ENCODE results near the gene SPATA31D3. TPM values are rescaled to one million over a fixed set of nuclear protein-coding genes. Genes with fewer than 3 reads are reported as not detected.
"Not testable (repeated sequence)": the region's sequence is repeated elsewhere in the genome, so short reads cannot be mapped to it uniquely, and the experiment has no call there.

The SPATA31D3 gene
- total RNA-seq, 1 experiment from 2014 or later = not detected

GRCh38 chr9:81915801-81916505, 27.3 kb upstream of the SPATA31D3 start:
- Histone ChIP-seq H4K91ac (ENCODE audit: insufficient read length, low read depth, low read length) (no peak overlapping the region), H2BK20ac (ENCODE audit: low read depth, low read length, poor library complexity, severe bottlenecking) (no peak overlapping the region), H3K14ac (ENCODE audit: insufficient read depth, low read length) (no peak overlapping the region), H3K56ac (ENCODE audit: insufficient read length, low read depth, low read length) (no peak overlapping the region), H3K23ac (ENCODE audit: insufficient read length, low read depth, low read length) (no peak overlapping the region), H3K4ac (ENCODE audit: low read depth, low read length) (no peak overlapping the region), H3K18ac (ENCODE audit: insufficient read length, low read depth, low read length) (no peak overlapping the region), H3K27me3 (ENCODE audit: insufficient read depth, low read length) (no peaks in the 10 kb centered on the region), H3T11ph (ENCODE audit: low read length) (no peak overlapping the region), H3K79me2 (ENCODE audit: insufficient read depth, low read length) (no peaks in the 10 kb centered on the region), H3K23me2 (ENCODE audit: insufficient read length, low read depth, low read length, poor library complexity, severe bottlenecking) (no peaks in the 10 kb centered on the region), H3K9me3 (ENCODE audit: control insufficient read depth, low read depth, low read length) (no peaks in the 10 kb centered on the region), H4K8ac (replicated peaks; ENCODE audit: insufficient read length, low read depth, low read length) (no peak overlapping the region), H2BK12ac (ENCODE audit: insufficient read length, low read depth, low read length) (no peak overlapping the region), H4K5ac (ENCODE audit: insufficient read length, low read depth, low read length) (no peak overlapping the region), H2BK5ac (ENCODE audit: insufficient read length, low read length) (no peak overlapping the region), H2AK5ac (ENCODE audit: insufficient read length, low read length) (no peak overlapping the region), H3K79me1 (ENCODE audit: insufficient read depth, low read depth, low read length, poor library complexity, severe bottlenecking) (no peaks in the 10 kb centered on the region), H3K27ac (ENCODE audit: insufficient read length, low read depth, low read length) (no peak overlapping the region), H3K4me1 (ENCODE audit: insufficient read depth, low read length) (no peaks in the 10 kb centered on the region), H2BK120ac (ENCODE audit: low read depth, low read length, poor library complexity, severe bottlenecking) (no peak overlapping the region), H4K20me1 (ENCODE audit: control insufficient read depth, insufficient read depth, insufficient read length) (no peaks in the 10 kb centered on the region), H3K9ac (ENCODE audit: extremely low read depth, insufficient read length, low read length) (no peak overlapping the region), H2BK15ac (ENCODE audit: low read depth, low read length) (no peak overlapping the region), H3K4me2 (ENCODE audit: insufficient read depth, insufficient read length, low read length) (no peak overlapping the region), H2AFZ (ENCODE audit: low read length) (no peak overlapping the region)
- Mint-ChIP-seq H3K4me3 (no peak overlapping the region), H3K4me1 (no peaks in the 10 kb centered on the region), H3K36me3 (ENCODE audit: insufficient read depth in 1 of 3, low read depth in 3 of 3) (peaks cover 0 to 1% (median 0%) of the 10 kb centered on the region in 3 experiments; a peak in 1 of 7 replicates), H3K27ac (no peak overlapping the region), H3K9me3 (peaks cover 0 to 4% of the 10 kb centered on the region in 2 experiments; a peak in 1 of 5 replicates), H3K27me3 (ENCODE audit: low read depth) (no peaks in the 10 kb centered on the region)
- DNase-seq = no peak
- no CpG with 5 or more reads among the region's 5 CpGs for WGBS (ENCODE audit: extremely low coverage, insufficient read length, low lambda C conversion rate)
- no peak for TF ChIP-seq CTCF (conservative IDR thresholded peaks at IDR 0.05)

GRCh38 chr9:81918507-81918906, 24.8 kb upstream of the SPATA31D3 start:
- H3K27ac ChIP-seq (ENCODE audit: insufficient read length, low read depth, low read length); H3K36me3 Mint-ChIP-seq (ENCODE audit: insufficient read depth in 1 of 3, low read depth in 3 of 3); H3K4me1 ChIP-seq (ENCODE audit: insufficient read depth, low read length); H4K5ac ChIP-seq (ENCODE audit: insufficient read length, low read depth, low read length); H2BK15ac ChIP-seq (ENCODE audit: low read depth, low read length); H2BK12ac ChIP-seq (ENCODE audit: insufficient read length, low read depth, low read length); H3K9ac ChIP-seq (ENCODE audit: extremely low read depth, insufficient read length, low read length); H2AFZ ChIP-seq (ENCODE audit: low read length); H3K4me2 ChIP-seq (ENCODE audit: insufficient read depth, insufficient read length, low read length); H3K56ac ChIP-seq (ENCODE audit: insufficient read length, low read depth, low read length); DNase-seq; H3K27ac Mint-ChIP-seq; H3K18ac ChIP-seq (ENCODE audit: insufficient read length, low read depth, low read length); H3K23me2 ChIP-seq (ENCODE audit: insufficient read length, low read depth, low read length, poor library complexity, severe bottlenecking); H4K91ac ChIP-seq (ENCODE audit: insufficient read length, low read depth, low read length); H3K79me2 ChIP-seq (ENCODE audit: insufficient read depth, low read length); H3K27me3 ChIP-seq (ENCODE audit: insufficient read depth, low read length); H3T11ph ChIP-seq (ENCODE audit: low read length); H3K23ac ChIP-seq (ENCODE audit: insufficient read length, low read depth, low read length); H3K79me1 ChIP-seq (ENCODE audit: insufficient read depth, low read depth, low read length, poor library complexity, severe bottlenecking); H4K20me1 ChIP-seq (ENCODE audit: control insufficient read depth, insufficient read depth, insufficient read length); H3K9me3 Mint-ChIP-seq; H3K4me3 Mint-ChIP-seq; H2AK5ac ChIP-seq (ENCODE audit: insufficient read length, low read length); H2BK20ac ChIP-seq (ENCODE audit: low read depth, low read length, poor library complexity, severe bottlenecking); H2BK5ac ChIP-seq (ENCODE audit: insufficient read length, low read length); H3K9me3 ChIP-seq (ENCODE audit: control insufficient read depth, low read depth, low read length); H4K8ac ChIP-seq (replicated peaks; ENCODE audit: insufficient read length, low read depth, low read length); H3K4ac ChIP-seq (ENCODE audit: low read depth, low read length); H3K14ac ChIP-seq (ENCODE audit: insufficient read depth, low read length); H3K27me3 Mint-ChIP-seq (ENCODE audit: low read depth); H3K4me1 Mint-ChIP-seq; H2BK120ac ChIP-seq (ENCODE audit: low read depth, low read length, poor library complexity, severe bottlenecking): not testable (repeated sequence)
- WGBS (ENCODE audit: extremely low coverage, insufficient read length, low lambda C conversion rate) = no CpG with 5 or more reads among the region's 3 CpGs

Measured in H9 (cell line).